ENCODE data around the gene ZNF772.
"Not testable (repeated sequence)": the region's sequence is repeated elsewhere in the genome, so short reads cannot be mapped to it uniquely, and the experiment has no call there.

DNA sequence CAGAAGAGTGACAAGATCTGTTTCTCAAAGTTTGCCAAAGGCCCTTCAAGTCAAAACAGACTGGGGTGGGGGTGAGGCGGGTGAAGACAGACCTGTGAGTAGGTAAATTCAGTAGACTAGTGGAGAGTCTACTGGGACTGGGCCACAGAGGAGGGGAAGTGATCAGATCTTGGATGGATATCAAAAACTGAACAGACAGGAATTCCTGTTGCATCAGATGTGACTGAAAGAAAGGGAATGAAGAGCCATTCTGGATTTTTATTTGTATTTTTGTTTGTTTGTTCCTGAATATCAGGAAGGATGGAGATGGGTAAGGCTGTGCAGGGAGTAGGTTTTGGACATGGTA, 10.9 kb upstream of the ZNF772 start:
- TF ChIP-seq TAF1 (IDR thresholded peaks at IDR 0.05; ENCODE audit: borderline replicate concordance, low read depth, low read length); POLR2A (IDR thresholded peaks at IDR 0.05; ENCODE audit: low read depth, low read length); POLR2AphosphoS5 (IDR thresholded peaks at IDR 0.05; ENCODE audit: low read depth, low read length): not testable (repeated sequence)

All from GM12892 (cell line).